IMR-90 (cell line): ENCODE results near the gene GALNT16. TPM values are rescaled to one million over a fixed set of nuclear protein-coding genes. Genes with fewer than 3 reads are reported as not detected.

Source experiments
- ATAC-seq: fragments of 200-7000 bp; cut with Tn5 transposase; 2 replicates; pipeline ENCODE4 v1.9.1; 2020; ENCODE audit warnings: low read depth, mild to moderate bottlenecking, moderate library complexity
- BruUV-seq: library from RNA; stranded (reverse); fragments of 400-500 nt; replicated peaks from 2 replicates; lab custom pipeline; 2021; lab: Mats Ljungman, UMichigan
- CTCF ChIA-PET: fragments of 300-600 bp; formaldehyde crosslinking; extraction: SDS; loops from one replicate; lab custom pipeline; 2021; ENCODE audit warnings: antibody characterized with exemption; lab: Yijun Ruan, JAX
- POLR2A ChIA-PET: fragments of 300-600 bp; sonication (Branson Sonifier 250); formaldehyde crosslinking; loops from one replicate; lab custom pipeline; 2022; ENCODE audit warnings: antibody characterized with exemption; ENCODE audit not compliant: unreplicated experiment; lab: Charles Lee
- DNase-seq: peaks from one replicate; pipeline ENCODE4 v3.0.0; 2013
- H2AFZ ChIP-seq: replicated peaks from 2 replicates; pipeline ENCODE3; 2013; ENCODE audit warnings: low read length, mild to moderate bottlenecking; ENCODE audit not compliant: poor library complexity
- H2AK5ac ChIP-seq: 2 replicates; pipeline ENCODE4 v1.6.1; 2013; ENCODE audit warnings: low read depth, low read length, inconsistent platforms
- H2AK9ac ChIP-seq: replicated peaks from 2 replicates; pipeline ENCODE3; 2013; ENCODE audit warnings: mild to moderate bottlenecking, low read depth, low read length, moderate library complexity; ENCODE audit not compliant: poor library complexity
- H2BK120ac ChIP-seq: 2 replicates; pipeline ENCODE4 v1.6.1; 2013; ENCODE audit warnings: low read depth, low read length, inconsistent platforms
- H2BK15ac ChIP-seq: 3 replicates; pipeline ENCODE4 v1.6.1; 2013; ENCODE audit warnings: low read depth, low read length, inconsistent platforms
- H2BK20ac ChIP-seq: 2 replicates; pipeline ENCODE4 v1.6.1; 2013; ENCODE audit warnings: low read depth, mild to moderate bottlenecking, inconsistent platforms, low read length, moderate library complexity
- H2BK5ac ChIP-seq: 2 replicates; pipeline ENCODE4 v1.6.1; 2013; ENCODE audit warnings: mild to moderate bottlenecking, low read depth, low read length, inconsistent platforms; ENCODE audit not compliant: poor library complexity, severe bottlenecking
- H3K14ac ChIP-seq: replicated peaks from 2 replicates; pipeline ENCODE4 v1.6.1; 2013; ENCODE audit warnings: low read depth, low read length, inconsistent platforms
- H3K18ac ChIP-seq: 2 replicates; pipeline ENCODE4 v1.6.1; 2013; ENCODE audit warnings: low read depth, low read length, control low read depth
- H3K23ac ChIP-seq: 2 replicates; pipeline ENCODE4 v1.6.1; 2013; ENCODE audit warnings: low read depth, low read length, inconsistent platforms
- H3K27ac ChIP-seq: 2 replicates; pipeline ENCODE4 v1.5.1; 2013; ENCODE audit warnings: mild to moderate bottlenecking, control low read depth, low read length; ENCODE audit not compliant: insufficient read depth
- H3K27me3 ChIP-seq: 2 replicates; pipeline ENCODE4 v1.6.1; 2013; ENCODE audit warnings: low read length; ENCODE audit not compliant: control insufficient read depth, insufficient read depth
- H3K36me3 ChIP-seq: 2 replicates; pipeline ENCODE4 v1.6.1; 2013; ENCODE audit warnings: low read length, mixed read lengths; ENCODE audit not compliant: control insufficient read depth, insufficient read depth
- H3K4ac ChIP-seq: 2 replicates; pipeline ENCODE4 v1.6.1; 2013; ENCODE audit warnings: low read depth, low read length, inconsistent platforms
- H3K4me1 ChIP-seq: 2 replicates; pipeline ENCODE4 v1.6.1; 2013; ENCODE audit warnings: low read length, mixed read lengths; ENCODE audit not compliant: control insufficient read depth, insufficient read depth
- H3K4me2 ChIP-seq: 2 replicates; pipeline ENCODE4 v1.6.1; 2013; ENCODE audit warnings: low read depth, mild to moderate bottlenecking, control low read depth, low read length, moderate library complexity
- H3K4me3 ChIP-seq: 2 replicates; pipeline ENCODE4 v1.5.1; 2013; ENCODE audit warnings: low read depth, mild to moderate bottlenecking, control low read depth, low read length, moderate library complexity; ENCODE audit not compliant: insufficient read depth
- H3K56ac ChIP-seq: 2 replicates; pipeline ENCODE4 v1.6.1; 2013; ENCODE audit warnings: low read length, inconsistent platforms; ENCODE audit not compliant: insufficient read depth; ENCODE audit errors: extremely low read depth
- H3K79me1 ChIP-seq, 2 experiments: 2 replicates each; pipeline ENCODE4 v1.6.1; 2013; ENCODE audit warnings: low read length in 2 of 2, inconsistent platforms in 1 of 2, low read depth in 1 of 2
- H3K9ac ChIP-seq: 2 replicates; pipeline ENCODE4 v1.6.1; 2013; ENCODE audit warnings: low read depth, low read length, control low read depth
- H3K9me1 ChIP-seq: 2 replicates; pipeline ENCODE4 v1.6.1; 2013; ENCODE audit warnings: low read length, inconsistent platforms; ENCODE audit not compliant: insufficient read depth
- H3K9me3 ChIP-seq: 2 replicates; pipeline ENCODE4 v1.6.1; 2013; ENCODE audit warnings: low read length; ENCODE audit not compliant: control insufficient read depth, insufficient read depth
- H4K20me1 ChIP-seq: 2 replicates; pipeline ENCODE4 v1.6.1; 2013; ENCODE audit warnings: low read length, inconsistent platforms; ENCODE audit not compliant: insufficient read depth
- H4K5ac ChIP-seq: 2 replicates; pipeline ENCODE4 v1.6.1; 2013; ENCODE audit warnings: mild to moderate bottlenecking, low read depth, low read length, control low read depth
- H4K8ac ChIP-seq, 2 experiments: 2 replicates each; pipeline ENCODE4 v1.6.1; 2013; ENCODE audit warnings: low read depth in 2 of 2, low read length in 2 of 2, control low read depth in 1 of 2, inconsistent platforms in 1 of 2
- H4K91ac ChIP-seq: 2 replicates; pipeline ENCODE4 v1.6.1; 2013; ENCODE audit warnings: low read depth, low read length, inconsistent platforms; ENCODE audit not compliant: insufficient read depth
- BHLHE40 ChIP-seq: fragments of 150-350 bp; IDR thresholded peaks from 2 replicates; pipeline ENCODE4 v1.6.1; 2016; ENCODE audit warnings: mild to moderate bottlenecking, low read depth, low read length
- CEBPB ChIP-seq: IDR thresholded peaks from 2 replicates; pipeline ENCODE4 v1.6.1; 2012; ENCODE audit warnings: low read depth, low read length, improper control_type of control experiment
- CTCF ChIP-seq: conservative IDR thresholded peaks from 2 replicates; pipeline ENCODE4 v1.5.1; 2012; ENCODE audit warnings: mild to moderate bottlenecking, low read depth, low read length, improper control_type of control experiment
- MXI1 ChIP-seq: IDR thresholded peaks from 2 replicates; pipeline ENCODE4 v1.6.1; 2012; ENCODE audit warnings: low read depth, mild to moderate bottlenecking, low read length, moderate library complexity, borderline replicate concordance
- POLR2A ChIP-seq: IDR thresholded peaks from 2 replicates; pipeline ENCODE4 v1.6.1; 2012; ENCODE audit warnings: mild to moderate bottlenecking, low read depth, low read length
- RAD21 ChIP-seq: IDR thresholded peaks from 2 replicates; pipeline ENCODE4 v1.6.1; 2012; ENCODE audit warnings: low read length, improper control_type of control experiment
- RCOR1 ChIP-seq: IDR thresholded peaks from 2 replicates; pipeline ENCODE4 v1.6.1; 2012; ENCODE audit warnings: mild to moderate bottlenecking, low read length, improper control_type of control experiment; ENCODE audit not compliant: insufficient replicate concordance
- RFX5 ChIP-seq: IDR thresholded peaks from 2 replicates; pipeline ENCODE4 v1.8.0; 2012; ENCODE audit warnings: low read depth, mild to moderate bottlenecking, low read length, moderate library complexity
- SMC3 ChIP-seq: fragments of 150-350 bp; IDR thresholded peaks from 2 replicates; pipeline ENCODE4 v1.6.1; 2016; ENCODE audit warnings: low read depth, mild to moderate bottlenecking, antibody characterized with exemption, low read length, moderate library complexity
- WGBS, 2 experiments: methylation state at CpG; one replicate each; pipeline versions ENCODE4 v1.1.5 to v1.1.7; 2013; ENCODE audit warnings: missing lambda C conversion rate in 2 of 2; ENCODE audit not compliant: insufficient read length in 1 of 2; ENCODE audit errors: extremely low coverage in 2 of 2; 5-methylcytosine and 5-hydroxymethylcytosine counted together
- dilution Hi-C: fragments of 300-500 bp; cut with HindIII; formaldehyde crosslinking; loops from one replicate; pipeline ENCODE4 v1.14.3; 2018; ENCODE audit warnings: low sequenced_read_pairs; ENCODE audit not compliant: unreplicated experiment
- in situ Hi-C: fragments of 300-500 bp; cut with MboI; formaldehyde crosslinking; loops from 3 replicates; pipeline ENCODE4 v1.14.3; 2019; ENCODE audit warnings: low sequenced_read_pairs, inconsistent platforms, mixed read lengths
- intact Hi-C: fragments of 100-400 bp; cut with micrococcal nuclease; formaldehyde crosslinking; loops from 2 replicates; pipeline ENCODE4 v1.10.0; 2022
- polyA plus RNA-seq, 3 experiments: library from polyadenylated mRNA; depleted of rRNA; stranded (reverse); fragments of >200 nt; gene quantifications; 2 replicates each; pipeline ENCODE4 v1.2.3, GENCODE V29; 2012; ENCODE audit warnings: low replicate concordance in 1 of 3
- total RNA-seq: library from RNA; depleted of rRNA; stranded (reverse); fragments of >200 nt; gene quantifications from 2 replicates; pipeline ENCODE4 v1.2.3, GENCODE V29; 2012
- TF ChIP-seq, protein P1 (sequence below): fragments of 150-350 bp; IDR thresholded peaks from 2 replicates; pipeline ENCODE4 v1.6.1; 2016; ENCODE audit warnings: low read depth, mild to moderate bottlenecking, low read length, moderate library complexity, borderline replicate concordance

The GALNT16 gene
- total and polyA plus RNA-seq, 2 of the 4 experiments (the other 2 are of a cell fraction): 0.36 to 1.5 TPM

- Histone ChIP-seq H4K5ac (no peak overlapping the region), H3K36me3 (no peaks in the 10 kb centered on the region), H4K91ac (no peak overlapping the region), H3K79me1 (no peaks in the 10 kb centered on the region), H3K9ac (no peak overlapping the region), H3K9me1 (no peaks in the 10 kb centered on the region; the same call in 1 of the 2 replicates), H4K20me1 (no peaks in the 10 kb centered on the region), H2AK5ac (no peak overlapping the region), H4K8ac (no peak overlapping the region), H3K4ac (no peak overlapping the region), H3K9me3 (no peaks in the 10 kb centered on the region; the same call in 1 of the 2 replicates), H3K4me1 (peaks cover 3% of the 10 kb centered on the region; the same call in 1 of the 2 replicates), H2AFZ (no peak overlapping the region), H2BK20ac (no peak overlapping the region), H2BK5ac (no peak overlapping the region), H2BK120ac (no peak overlapping the region), H3K4me2 (0 out of 2 replicates have a peak overlapping the region, but pooled peaks have one; percentile 19), H3K23ac (no peak overlapping the region), H2BK15ac (no peak overlapping the region), H3K4me3 (no peak overlapping the region), H2AK9ac (no peak overlapping the region), H3K18ac (no peak overlapping the region), H3K27me3 (peaks cover 9% of the 10 kb centered on the region), H3K27ac (peak overlapping the region; percentile 23; the same call in 1 of the 2 replicates), H3K14ac (no peak overlapping the region), H3K56ac (no peak overlapping the region)
- ChIA-PET CTCF (interaction anchor here (0.7 to 1.7 kb wide), 5 partner anchors 12 to 211 kb away, joined by 3 to 5 read pairs (median 4); partner anchors contain the start of gene GALNT16), POLR2A (no interaction called here)
- no CpG with 5 or more reads among the region's 3 CpGs for WGBS, 2 experiments
- dilution Hi-C loops (no loop called here), in situ Hi-C loops (no loop called here), intact Hi-C loops (loop anchor here (1.0 to 5.0 kb wide), 2 partner anchors 15 to 39 kb away; no protein-coding TSS in a partner anchor)
- DNase-seq (peak; percentile 94), ATAC-seq (peak; percentile 92)
- no TSS peak for BruUV-seq
- TF ChIP-seq MXI1: peak; percentile 43; the same call in 1 of the 2 replicates
- no peak for TF ChIP-seq RCOR1
- TF ChIP-seq RFX5: peak; percentile 60
- peak; percentile 10; the same call in 1 of the 2 replicates for TF ChIP-seq BHLHE40
- peak; percentile 80 for TF ChIP-seq CEBPB
- TF ChIP-seq RAD21: peak; percentile 2; the same call in 1 of the 2 replicates
- TF ChIP-seq, protein P1, sequence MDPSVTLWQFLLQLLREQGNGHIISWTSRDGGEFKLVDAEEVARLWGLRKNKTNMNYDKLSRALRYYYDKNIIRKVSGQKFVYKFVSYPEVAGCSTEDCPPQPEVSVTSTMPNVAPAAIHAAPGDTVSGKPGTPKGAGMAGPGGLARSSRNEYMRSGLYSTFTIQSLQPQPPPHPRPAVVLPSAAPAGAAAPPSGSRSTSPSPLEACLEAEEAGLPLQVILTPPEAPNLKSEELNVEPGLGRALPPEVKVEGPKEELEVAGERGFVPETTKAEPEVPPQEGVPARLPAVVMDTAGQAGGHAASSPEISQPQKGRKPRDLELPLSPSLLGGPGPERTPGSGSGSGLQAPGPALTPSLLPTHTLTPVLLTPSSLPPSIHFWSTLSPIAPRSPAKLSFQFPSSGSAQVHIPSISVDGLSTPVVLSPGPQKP: no peak
- TF ChIP-seq CTCF: peak; percentile 36
- peak; percentile 38; the same call in 1 of the 2 replicates for TF ChIP-seq SMC3
- TF ChIP-seq POLR2A: no peak
Measured at GRCh38 chr14:69247676-69248440, 12.1 kb upstream of the GALNT16 start.
